RKO (cell line): ENCODE data around the gene MINDY4.

ENCODE experiments used
- DNase-seq: peaks from one replicate; pipeline ENCODE4 v3.0.0-alpha.2; 2016; ENCODE audit warnings: low spot score

Gene MINDY4

GRCh38 chr7:30743371-30744074, 27.7 kb upstream of the MINDY4 start:
- DNase-seq: no peak

GRCh38 chr7:30744075-30744417, 27.2 kb upstream of the MINDY4 start:
- no peak for DNase-seq

GRCh38 chr7:30745261-30745941, 25.8 kb upstream of the MINDY4 start:
- DNase-seq: no peak

- DNase-seq: no peak
These were observed 21.2 kb upstream of the MINDY4 start for GRCh38 chr7:30750010-30750409.

- DNase-seq: no peak
These were observed 20.2 kb upstream of the MINDY4 start for GRCh38 chr7:30750683-30751650.

GRCh38 chr7:30751696-30752273, 19.4 kb upstream of the MINDY4 start, which contains the start of gene INMT:
Gene INMT, plus strand, starts transcription at chr7:30752135. Its CDS starts 16 bp downstream, at chr7:30752151.
- DNase-seq: no peak

GRCh38 chr7:30752484-30752883, 18.7 kb upstream of the MINDY4 start:
- no peak for DNase-seq

- no peak for DNase-seq
These were observed 18.2 kb upstream of the MINDY4 start for GRCh38 chr7:30752979-30753378.

- no peak for DNase-seq
These were observed 16.8 kb upstream of the MINDY4 start for GRCh38 chr7:30754315-30754877.

- no peak for DNase-seq
These were observed 15.6 kb upstream of the MINDY4 start for GRCh38 chr7:30755384-30756154.

GRCh38 chr7:30757342-30757692, 13.9 kb upstream of the MINDY4 start:
- no peak for DNase-seq

GRCh38 chr7:30760514-30761213, 10.6 kb upstream of the MINDY4 start:
- DNase-seq: no peak

- no peak for DNase-seq
These were observed 9.7 kb upstream of the MINDY4 start for GRCh38 chr7:30761214-30762156.

GRCh38 chr7:30764030-30764975, 6.9 kb upstream of the MINDY4 start:
- no peak for DNase-seq

- no peak for DNase-seq
These were observed 5.8 kb upstream of the MINDY4 start for GRCh38 chr7:30765408-30765807.

- no peak for DNase-seq
These were observed 408 bp upstream of the MINDY4 start for GRCh38 chr7:30770845-30771173.

GRCh38 chr7:30771880-30772425, 736 bp downstream of the MINDY4 start:
- peak; percentile 33 for DNase-seq

- no peak for DNase-seq
These were observed 1.8 kb downstream of the MINDY4 start for GRCh38 chr7:30772984-30773383.
